ENCODE results near the gene MTRR. TPM values are rescaled to one million over a fixed set of nuclear protein-coding genes. Genes with fewer than 3 reads are reported as not detected.

The MTRR gene
- total and polyA plus RNA-seq, 9 of the 15 experiments (the other 6 are each of a cell fraction or from before 2014, with no cell fraction given) = 39.3 to 84.6 (median 66.2) TPM

DNA sequence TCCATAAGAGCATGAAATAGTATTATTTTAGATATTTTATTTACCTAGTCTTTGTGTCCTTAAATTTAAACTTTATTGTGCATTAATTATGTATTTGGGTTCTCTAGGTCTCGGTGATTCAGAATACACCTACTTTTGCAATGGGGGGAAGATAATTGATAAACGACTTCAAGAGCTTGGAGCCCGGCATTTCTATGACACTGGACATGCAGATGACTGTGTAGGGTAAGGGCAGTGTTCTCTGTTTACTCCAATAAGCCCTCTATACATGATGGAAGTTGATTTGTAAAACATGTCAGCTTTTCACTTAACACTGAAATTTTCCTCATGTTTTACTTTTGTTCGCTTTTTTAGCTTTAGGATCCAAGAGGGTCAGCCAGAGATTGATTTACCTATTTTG lies 6.2 kb downstream of the MTRR start (continued):
- TF ChIP-seq FOSL1 (tag; conservative IDR thresholded peaks at IDR 0.05) = no peak

- ChIA-PET POLR2A (interaction anchor here (0.6 to 1.4 kb wide), 2 partner anchors 10 to 105 kb away, joined by 3 to 6 read pairs; no protein-coding TSS in a partner anchor), CTCF (ENCODE audit: low intra/inter-chr PET ratio) (no interaction called here)
- peaks cover 54% of the 10 kb centered on the region for H3K79me2 ChIP-seq (ENCODE audit: control insufficient read depth, insufficient read depth, low read length)
- H3K9ac ChIP-seq (ENCODE audit: insufficient read depth in 1 of 2, low read depth in 2 of 2, low read length in 2 of 2) = no peak overlapping the region
- in situ Hi-C loops (cut with MboI) = no loop called here
- no peak overlapping the region for H3K4me2 ChIP-seq (ENCODE audit: insufficient read depth, low read length)
- ATAC-seq (no peak), DNase-seq (ENCODE audit: extremely low read depth in 1 of 4, low spot score in 3 of 4) (no peak), FAIRE-seq (no peak)
- no peak overlapping the region for H3K27ac ChIP-seq (ENCODE audit: extremely low read depth, low read depth, low read length)
- H2AFZ ChIP-seq (ENCODE audit: low read depth, low read length) = no peak overlapping the region
- TF ChIP-seq ZNF175 (CRISPR knock-in tag; IDR thresholded peaks at IDR 0.05; ENCODE audit: low read depth) (no peak), CHD1 (IDR thresholded peaks at IDR 0.05; ENCODE audit: low read length) (no peak), RBM22 (IDR thresholded peaks at IDR 0.05; ENCODE audit: low read depth, low read length, poor library complexity, severe bottlenecking) (no peak), SNAPC5 (CRISPR knock-in tag; IDR thresholded peaks at IDR 0.05) (no peak), DACH1 (IDR thresholded peaks at IDR 0.05; ENCODE audit: partially characterized antibody) (no peak), ZKSCAN3 (CRISPR knock-in tag; IDR thresholded peaks at IDR 0.05) (no peak), ARID1B (IDR thresholded peaks at IDR 0.05) (no peak), KLF6 (CRISPR knock-in tag; IDR thresholded peaks at IDR 0.05; ENCODE audit: borderline replicate concordance) (no peak), FOXK2 (conservative IDR thresholded peaks at IDR 0.05 in 1 of 2, IDR thresholded peaks at IDR 0.05 in 1 of 2; ENCODE audit: low read depth in 2 of 2) (no peak), E2F8 (IDR thresholded peaks at IDR 0.05; ENCODE audit: low read depth, partially characterized antibody) (no peak), ZFPM2 (CRISPR knock-in tag; IDR thresholded peaks at IDR 0.05) (no peak), RFX1 (IDR thresholded peaks at IDR 0.05) (no peak), ZKSCAN8 (CRISPR knock-in tag; IDR thresholded peaks at IDR 0.05) (no peak), ZFP36 (IDR thresholded peaks at IDR 0.05; ENCODE audit: low read depth, low read length, partially characterized antibody) (no peak)
- TF ChIP-seq, protein P1, sequence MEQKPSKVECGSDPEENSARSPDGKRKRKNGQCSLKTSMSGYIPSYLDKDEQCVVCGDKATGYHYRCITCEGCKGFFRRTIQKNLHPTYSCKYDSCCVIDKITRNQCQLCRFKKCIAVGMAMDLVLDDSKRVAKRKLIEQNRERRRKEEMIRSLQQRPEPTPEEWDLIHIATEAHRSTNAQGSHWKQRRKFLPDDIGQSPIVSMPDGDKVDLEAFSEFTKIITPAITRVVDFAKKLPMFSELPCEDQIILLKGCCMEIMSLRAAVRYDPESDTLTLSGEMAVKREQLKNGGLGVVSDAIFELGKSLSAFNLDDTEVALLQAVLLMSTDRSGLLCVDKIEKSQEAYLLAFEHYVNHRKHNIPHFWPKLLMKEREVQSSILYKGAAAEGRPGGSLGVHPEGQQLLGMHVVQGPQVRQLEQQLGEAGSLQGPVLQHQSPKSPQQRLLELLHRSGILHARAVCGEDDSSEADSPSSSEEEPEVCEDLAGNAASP (IDR thresholded peaks at IDR 0.05) = no peak
- TF ChIP-seq, protein P2, sequence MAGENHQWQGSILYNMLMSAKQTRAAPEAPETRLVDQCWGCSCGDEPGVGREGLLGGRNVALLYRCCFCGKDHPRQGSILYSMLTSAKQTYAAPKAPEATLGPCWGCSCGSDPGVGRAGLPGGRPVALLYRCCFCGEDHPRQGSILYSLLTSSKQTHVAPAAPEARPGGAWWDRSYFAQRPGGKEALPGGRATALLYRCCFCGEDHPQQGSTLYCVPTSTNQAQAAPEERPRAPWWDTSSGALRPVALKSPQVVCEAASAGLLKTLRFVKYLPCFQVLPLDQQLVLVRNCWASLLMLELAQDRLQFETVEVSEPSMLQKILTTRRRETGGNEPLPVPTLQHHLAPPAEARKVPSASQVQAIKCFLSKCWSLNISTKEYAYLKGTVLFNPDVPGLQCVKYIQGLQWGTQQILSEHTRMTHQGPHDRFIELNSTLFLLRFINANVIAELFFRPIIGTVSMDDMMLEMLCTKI (IDR thresholded peaks at IDR 0.05; ENCODE audit: partially characterized antibody) = no peak
- intact Hi-C loops (cut with micrococcal nuclease) = no loop called here
- no peaks in the 10 kb centered on the region for H3K27me3 ChIP-seq (ENCODE audit: control insufficient read depth in 2 of 2, insufficient read depth in 2 of 2, low read length in 2 of 2)
- H3K36me3 ChIP-seq (ENCODE audit: control insufficient read depth, insufficient read depth, low read length) = peaks cover 99% of the 10 kb centered on the region
- H3K4me3 ChIP-seq = no peak overlapping the region
- no TSS peak for BruUV-seq (replicated peaks)
- no peaks in the 10 kb centered on the region for H3K4me1 ChIP-seq (replicated peaks in 1 of 2; ENCODE audit: control insufficient read depth in 2 of 2, insufficient read depth in 2 of 2, low read length in 2 of 2)
- H3K9me1 ChIP-seq (ENCODE audit: control insufficient read depth, insufficient read depth, low read length) = peaks cover 3% of the 10 kb centered on the region
- H3K9me3 ChIP-seq (replicated peaks; ENCODE audit: control insufficient read depth, insufficient read depth, low read depth, low read length) = no peaks in the 10 kb centered on the region
- H4K20me1 ChIP-seq (replicated peaks; ENCODE audit: control insufficient read depth, insufficient read depth, low read length) = peaks cover 3% of the 10 kb centered on the region
- 85% methylated on average over 3 of the region's 3 CpGs for WGBS (ENCODE audit: insufficient coverage, low coverage, missing lambda C conversion rate)
Measured at GRCh38 chr5:7876867-7877266, 7.9 kb downstream of the MTRR start.

Measured in K562 (cell line).